Measurements from ENCODE around the gene NEMP1.

Gene NEMP1

DNA sequence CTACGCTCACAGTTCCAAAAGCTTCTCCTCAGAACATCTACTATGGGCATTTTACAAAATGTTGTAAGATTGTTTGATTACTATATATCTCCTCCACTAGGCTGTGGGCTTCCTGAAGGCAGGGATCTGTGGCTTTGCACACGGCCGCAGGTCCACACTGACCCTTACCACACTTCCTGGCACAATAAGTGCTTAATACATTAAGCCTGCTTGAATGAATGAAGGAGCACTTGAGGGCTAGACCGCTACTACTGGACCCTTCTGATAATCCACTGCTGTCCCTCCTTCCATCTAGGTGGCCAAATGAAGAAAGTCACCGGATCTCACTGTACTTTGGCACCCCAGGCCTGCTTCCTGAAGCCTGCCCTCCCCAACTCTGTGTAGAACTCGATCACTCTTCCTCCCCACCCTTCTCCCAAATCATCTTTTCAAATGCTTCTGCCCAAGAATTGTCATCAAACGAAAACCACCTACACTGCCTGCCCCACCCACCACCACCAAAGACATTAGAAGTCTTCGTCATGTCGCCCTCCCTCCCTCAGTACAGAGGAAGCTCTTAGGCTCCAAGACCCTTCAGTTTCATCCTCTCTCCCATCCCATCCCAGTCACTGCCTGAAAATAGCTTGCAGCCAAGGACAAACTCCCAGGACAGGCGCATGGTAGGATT, 71.6 kb downstream of the NEMP1 start:
- H3K9ac ChIP-seq (ENCODE audit: insufficient read length, low read depth), result no peak overlapping the region
- no peak for DNase-seq (ENCODE audit: low read depth, low spot score)
- TF ChIP-seq SUZ12 (IDR thresholded peaks at IDR 0.05; ENCODE audit: extremely low read depth, insufficient read depth, insufficient read length), result no peak
- TF ChIP-seq ZNF274 (IDR thresholded peaks at IDR 0.05; ENCODE audit: low read depth, low read length), result no peak
- TF ChIP-seq YY1 (IDR thresholded peaks at IDR 0.05; ENCODE audit: insufficient read depth, insufficient read length), result no peak
- no peak overlapping the region for H3K4me3 ChIP-seq (ENCODE audit: insufficient read length, low read depth)
- H3K9me3 ChIP-seq (ENCODE audit: insufficient read depth, low read length), result peaks cover 5% of the 10 kb centered on the region; the same call in 1 of the 2 replicates
- H3K4me1 ChIP-seq (ENCODE audit: insufficient read depth, insufficient read length), result no peaks in the 10 kb centered on the region
- H3K27me3 ChIP-seq (ENCODE audit: insufficient read depth, insufficient read length), result no peaks in the 10 kb centered on the region
- H3K36me3 ChIP-seq (ENCODE audit: insufficient read depth, insufficient read length, low read length), result peaks cover 31% of the 10 kb centered on the region

DNA sequence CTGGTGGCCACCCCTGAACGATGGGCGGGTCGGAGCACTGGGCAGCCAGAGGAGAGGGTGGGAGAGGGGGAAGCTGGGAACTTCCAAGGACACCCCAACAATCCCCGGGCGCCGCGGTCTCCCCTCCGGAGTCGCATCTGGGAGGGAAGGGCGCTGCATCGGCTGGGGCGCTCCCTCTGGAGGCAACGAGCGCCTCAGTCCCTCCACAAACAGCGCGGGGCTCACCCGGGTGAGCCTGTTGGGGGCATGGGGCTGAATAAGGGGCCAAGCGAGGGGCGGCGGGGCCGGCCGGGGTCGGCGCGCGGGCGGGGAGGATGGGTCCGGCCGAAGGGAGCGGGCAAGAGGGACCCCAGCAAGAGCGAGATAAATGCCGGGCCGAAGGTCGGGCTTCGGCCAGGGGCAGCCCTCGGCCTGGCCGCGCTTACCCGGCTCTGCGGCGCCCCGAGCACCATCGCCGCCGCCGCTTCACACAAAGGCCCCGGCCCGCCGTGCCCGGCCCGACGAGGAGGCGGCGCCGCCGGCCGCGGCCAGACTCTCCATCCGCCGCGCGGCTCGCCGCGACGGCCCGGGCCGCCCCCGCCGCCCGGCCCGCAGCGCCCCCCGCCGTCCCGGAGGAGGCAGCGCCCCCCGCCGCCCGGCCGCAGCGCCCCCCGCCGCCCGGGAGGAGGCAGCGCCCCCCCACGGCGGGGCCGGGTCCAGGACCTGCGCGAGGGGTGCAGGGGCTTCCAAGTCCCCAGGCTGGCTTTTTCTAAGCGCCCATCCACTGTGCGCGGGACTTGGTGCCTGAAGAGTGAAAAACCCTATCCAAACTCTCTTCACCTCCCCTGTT, 72.4 kb downstream of the NEMP1 start, which contains the start of gene ZBTB39:
Gene ZBTB39 (minus strand): TSS at position 567 of the 829 bp plus-strand sequence. CDS start 1,629 bp downstream, outside the sequence.
- Histone ChIP-seq H3K9me3 (ENCODE audit: insufficient read depth, low read length) (peaks cover 5% of the 10 kb centered on the region; the same call in 1 of the 2 replicates), H3K9ac (ENCODE audit: insufficient read length, low read depth) (peak within 1 kb of the TSS; percentile 91), H3K4me3 (ENCODE audit: insufficient read length, low read depth) (peak within 1 kb of the TSS; percentile 83), H3K27me3 (ENCODE audit: insufficient read depth, insufficient read length) (no peaks in the 10 kb centered on the region), H3K36me3 (ENCODE audit: insufficient read depth, insufficient read length, low read length) (peaks cover 39% of the 10 kb centered on the region), H3K4me1 (ENCODE audit: insufficient read depth, insufficient read length) (no peaks in the 10 kb centered on the region)
- DNase-seq (ENCODE audit: low read depth, low spot score), result peak; percentile 51
- TF ChIP-seq YY1 (IDR thresholded peaks at IDR 0.05; ENCODE audit: insufficient read depth, insufficient read length), result no peak
- no peak for TF ChIP-seq ZNF274 (IDR thresholded peaks at IDR 0.05; ENCODE audit: low read depth, low read length)
- TF ChIP-seq SUZ12 (IDR thresholded peaks at IDR 0.05; ENCODE audit: extremely low read depth, insufficient read depth, insufficient read length), result no peak
